Liver (tissue), 3 donors: ENCODE data around the gene NAPEPLD.
A peak's percentile ranks its signal among the peaks of the same experiment; 100 is the strongest.
"Not testable (repeated sequence)": the region's sequence is repeated elsewhere in the genome, so short reads cannot be mapped to it uniquely, and the experiment has no call there.

Source experiments
- CTCF ChIP-seq: fragments of 150-350 bp; IDR thresholded peaks from 2 replicates; pipeline ENCODE4 v1.5.1; 2017; ENCODE audit warnings: improper control_type of control experiment, low read depth, low read length; ENCODE audit not compliant: missing input control
- EGR1 ChIP-seq, 2 donors: IDR thresholded peaks; 2 replicates each; pipeline ENCODE4 v1.6.1; 2016 to 2018; ENCODE audit warnings: antibody characterized with exemption in 2 of 2, low read depth in 2 of 2
- FOXA1 ChIP-seq: IDR thresholded peaks from 2 replicates; pipeline ENCODE4 v1.6.1; 2016; ENCODE audit warnings: antibody characterized with exemption
- GABPA ChIP-seq, 2 donors: IDR thresholded peaks in 1 of 2; conservative IDR thresholded peaks in 1 of 2; 2 replicates each; pipeline ENCODE4 v1.6.1; 2016; ENCODE audit warnings: antibody characterized with exemption in 2 of 2, mild to moderate bottlenecking in 1 of 2, moderate library complexity in 1 of 2
- HNF4A ChIP-seq, 2 donors: conservative IDR thresholded peaks; 2 replicates each; pipeline ENCODE4 v1.6.1; 2016; ENCODE audit warnings: antibody characterized with exemption in 2 of 2, mild to moderate bottlenecking in 2 of 2
- RAD21 ChIP-seq, 2 donors: IDR thresholded peaks; 2 replicates each; pipeline ENCODE4 v1.6.1; 2016; ENCODE audit warnings: antibody characterized with exemption in 2 of 2, mild to moderate bottlenecking in 2 of 2
- REST ChIP-seq: IDR thresholded peaks from 2 replicates; pipeline ENCODE4 v1.6.1; 2016; ENCODE audit warnings: antibody characterized with exemption, mild to moderate bottlenecking
- SP1 ChIP-seq: IDR thresholded peaks from 2 replicates; pipeline ENCODE4 v1.6.1; 2018; ENCODE audit warnings: antibody characterized with exemption, mild to moderate bottlenecking
- TAF1 ChIP-seq: conservative IDR thresholded peaks from 2 replicates; pipeline ENCODE4 v1.6.1; 2016; ENCODE audit warnings: antibody characterized with exemption, mild to moderate bottlenecking
- YY1 ChIP-seq: IDR thresholded peaks from 2 replicates; pipeline ENCODE4 v1.6.1; 2016; ENCODE audit warnings: antibody characterized with exemption, mild to moderate bottlenecking
- TF ChIP-seq, protein P1 (sequence below): IDR thresholded peaks from 2 replicates; pipeline ENCODE4 v1.6.1; 2016; ENCODE audit warnings: antibody characterized with exemption
- donor health status: healthy.
- donor health status: healthy.

- TF ChIP-seq CTCF; REST; RAD21 (IDR thresholded peaks at IDR 0.05); YY1; TAF1; EGR1 (IDR thresholded peaks at IDR 0.05; ENCODE audit: low read depth in 2 of 2); GABPA (IDR thresholded peaks at IDR 0.05 in 1 of 2, conservative IDR thresholded peaks at IDR 0.05 in 1 of 2); FOXA1: not testable (repeated sequence)
- TF ChIP-seq SP1: peak; percentile 51
- TF ChIP-seq, protein P1, sequence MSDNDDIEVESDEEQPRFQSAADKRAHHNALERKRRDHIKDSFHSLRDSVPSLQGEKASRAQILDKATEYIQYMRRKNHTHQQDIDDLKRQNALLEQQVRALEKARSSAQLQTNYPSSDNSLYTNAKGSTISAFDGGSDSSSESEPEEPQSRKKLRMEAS: not testable (repeated sequence)
- peak; percentile 74 for TF ChIP-seq HNF4A (conservative IDR thresholded peaks at IDR 0.05)
These were observed 3.2 kb upstream of the NAPEPLD start for GRCh38 chr7:103151993-103152676.
